Neural progenitor cell (in vitro differentiated cells): ENCODE measurements around the gene CCDC142.

Experiments
- EZH2phosphoT487 ChIP-seq: fragments of 200-600 bp; sonication (generic); IDR thresholded peaks from 2 replicates; pipeline ENCODE4 v1.6.1; 2017; ENCODE audit warnings: antibody characterized with exemption
- TF ChIP-seq, protein P1 (sequence below): fragments of 200-600 bp; sonication (generic); IDR thresholded peaks from 2 replicates; pipeline ENCODE4 v1.5.1; 2017; ENCODE audit warnings: antibody characterized with exemption, mild to moderate bottlenecking

DNA sequence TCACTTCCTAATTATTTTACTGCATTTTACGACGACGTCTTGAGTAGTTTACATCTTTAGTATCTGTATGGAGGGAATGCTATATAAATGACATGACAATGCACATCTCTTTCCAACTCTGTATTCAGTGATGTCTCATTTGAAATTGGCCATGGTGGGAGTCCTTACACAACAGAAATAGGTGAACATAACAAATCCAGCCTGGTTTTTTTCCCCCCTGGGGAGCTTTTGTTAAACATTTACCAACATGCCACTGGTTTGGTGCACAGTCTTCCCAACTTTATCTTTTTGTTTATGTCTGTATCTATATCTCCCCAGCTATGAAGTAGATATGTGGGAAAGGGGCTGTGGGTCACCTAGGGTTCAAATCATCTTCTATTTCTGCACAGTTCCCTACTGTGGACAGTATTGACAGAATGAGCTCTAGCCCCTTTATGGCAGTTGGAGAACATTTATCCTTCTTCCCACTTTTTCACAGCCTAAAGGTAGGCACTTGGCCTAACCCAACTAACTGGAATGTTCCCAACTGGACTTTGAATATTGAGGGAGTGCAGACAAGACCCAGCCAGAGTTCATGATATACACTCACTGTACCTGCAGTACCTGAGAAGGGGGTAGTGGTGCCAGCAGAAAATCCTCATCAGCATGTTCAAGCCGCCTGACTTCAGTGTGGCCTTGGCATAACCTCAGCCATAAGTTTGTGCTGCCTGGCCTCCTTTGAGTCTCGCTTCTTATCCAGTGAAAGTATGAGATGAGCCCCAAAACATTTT is 35.4 kb downstream of the CCDC142 start:
- TF ChIP-seq, protein P1, sequence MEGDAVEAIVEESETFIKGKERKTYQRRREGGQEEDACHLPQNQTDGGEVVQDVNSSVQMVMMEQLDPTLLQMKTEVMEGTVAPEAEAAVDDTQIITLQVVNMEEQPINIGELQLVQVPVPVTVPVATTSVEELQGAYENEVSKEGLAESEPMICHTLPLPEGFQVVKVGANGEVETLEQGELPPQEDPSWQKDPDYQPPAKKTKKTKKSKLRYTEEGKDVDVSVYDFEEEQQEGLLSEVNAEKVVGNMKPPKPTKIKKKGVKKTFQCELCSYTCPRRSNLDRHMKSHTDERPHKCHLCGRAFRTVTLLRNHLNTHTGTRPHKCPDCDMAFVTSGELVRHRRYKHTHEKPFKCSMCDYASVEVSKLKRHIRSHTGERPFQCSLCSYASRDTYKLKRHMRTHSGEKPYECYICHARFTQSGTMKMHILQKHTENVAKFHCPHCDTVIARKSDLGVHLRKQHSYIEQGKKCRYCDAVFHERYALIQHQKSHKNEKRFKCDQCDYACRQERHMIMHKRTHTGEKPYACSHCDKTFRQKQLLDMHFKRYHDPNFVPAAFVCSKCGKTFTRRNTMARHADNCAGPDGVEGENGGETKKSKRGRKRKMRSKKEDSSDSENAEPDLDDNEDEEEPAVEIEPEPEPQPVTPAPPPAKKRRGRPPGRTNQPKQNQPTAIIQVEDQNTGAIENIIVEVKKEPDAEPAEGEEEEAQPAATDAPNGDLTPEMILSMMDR, result no peak
- no peak for TF ChIP-seq EZH2phosphoT487
